ENCODE data around the gene AFF3.

The AFF3 gene

GRCh38 chr2:99856119-99856518 is 286.3 kb downstream of the AFF3 start:
- no peak for DNase-seq (ENCODE audit: low spot score)

- no peak for DNase-seq (ENCODE audit: low spot score)
Measured at GRCh38 chr2:99854236-99854852, 288.0 kb downstream of the AFF3 start.

- DNase-seq (ENCODE audit: low spot score) = no peak
Measured at GRCh38 chr2:99852956-99853355, 289.4 kb downstream of the AFF3 start.

- no peak for DNase-seq (ENCODE audit: low spot score)
Measured at GRCh38 chr2:99852376-99852934, 289.9 kb downstream of the AFF3 start.

GRCh38 chr2:99851811-99852210 is 290.6 kb downstream of the AFF3 start:
- no peak for DNase-seq (ENCODE audit: low spot score)

- DNase-seq (ENCODE audit: low spot score) = no peak
Measured at GRCh38 chr2:99851089-99851488, 291.3 kb downstream of the AFF3 start.

- DNase-seq (ENCODE audit: low spot score) = no peak
Measured at GRCh38 chr2:99850084-99850710, 292.2 kb downstream of the AFF3 start.

- no peak for DNase-seq (ENCODE audit: low spot score)
Measured at GRCh38 chr2:99846462-99847107, 295.8 kb downstream of the AFF3 start.

GRCh38 chr2:99845296-99845695 is 297.1 kb downstream of the AFF3 start:
- no peak for DNase-seq (ENCODE audit: low spot score)

GRCh38 chr2:99842451-99842850 is 299.9 kb downstream of the AFF3 start:
- no peak for DNase-seq (ENCODE audit: low spot score)

GRCh38 chr2:99841749-99842148 is 300.6 kb downstream of the AFF3 start:
- DNase-seq (ENCODE audit: low spot score) = no peak

GRCh38 chr2:99840831-99841230 is 301.6 kb downstream of the AFF3 start:
- DNase-seq (ENCODE audit: low spot score) = no peak

GRCh38 chr2:99836690-99837605 is 305.4 kb downstream of the AFF3 start:
- no peak for DNase-seq (ENCODE audit: low spot score)

- DNase-seq (ENCODE audit: low spot score) = no peak
Measured at GRCh38 chr2:99834426-99834825, 308.0 kb downstream of the AFF3 start.

GRCh38 chr2:99833586-99834201 is 308.7 kb downstream of the AFF3 start:
- DNase-seq (ENCODE audit: low spot score) = no peak

GRCh38 chr2:99832926-99833325 is 309.5 kb downstream of the AFF3 start:
- DNase-seq (ENCODE audit: low spot score) = no peak

- DNase-seq (ENCODE audit: low spot score) = no peak
Measured at GRCh38 chr2:99831772-99832171, 310.6 kb downstream of the AFF3 start.

- DNase-seq (ENCODE audit: low spot score) = no peak
Measured at GRCh38 chr2:99827296-99827999, 314.9 kb downstream of the AFF3 start.

GRCh38 chr2:99825630-99826029 is 316.8 kb downstream of the AFF3 start:
- DNase-seq (ENCODE audit: low spot score) = no peak

- DNase-seq (ENCODE audit: low spot score) = no peak
Measured at GRCh38 chr2:99824758-99825157, 317.6 kb downstream of the AFF3 start.

Measured in hematopoietic multipotent progenitor cell treated with erythropoietin and hydrocortisone succinate and interleukin-3 and kit ligand, for 17 days (in vitro differentiated cells).